ENCODE data around the gene HMGN1.
"Not testable (repeated sequence)": the region's sequence is repeated elsewhere in the genome, so short reads cannot be mapped to it uniquely, and the experiment has no call there.

The HMGN1 gene

GRCh38 chr21:39384674-39385298 is 35.9 kb upstream of the HMGN1 start:
- ChIA-PET CTCF (interaction anchor here (0.6 kb wide), 1 partner anchor 70 kb away, joined by 4 read pairs; no protein-coding TSS in a partner anchor), POLR2A (ENCODE audit: low non-redundant PET) (interaction anchor here (0.6 kb wide), 1 partner anchor 72 kb away, joined by 4 read pairs; no protein-coding TSS in a partner anchor)
- H3K27ac ChIP-seq: no peak overlapping the region
- TF ChIP-seq, protein P1, sequence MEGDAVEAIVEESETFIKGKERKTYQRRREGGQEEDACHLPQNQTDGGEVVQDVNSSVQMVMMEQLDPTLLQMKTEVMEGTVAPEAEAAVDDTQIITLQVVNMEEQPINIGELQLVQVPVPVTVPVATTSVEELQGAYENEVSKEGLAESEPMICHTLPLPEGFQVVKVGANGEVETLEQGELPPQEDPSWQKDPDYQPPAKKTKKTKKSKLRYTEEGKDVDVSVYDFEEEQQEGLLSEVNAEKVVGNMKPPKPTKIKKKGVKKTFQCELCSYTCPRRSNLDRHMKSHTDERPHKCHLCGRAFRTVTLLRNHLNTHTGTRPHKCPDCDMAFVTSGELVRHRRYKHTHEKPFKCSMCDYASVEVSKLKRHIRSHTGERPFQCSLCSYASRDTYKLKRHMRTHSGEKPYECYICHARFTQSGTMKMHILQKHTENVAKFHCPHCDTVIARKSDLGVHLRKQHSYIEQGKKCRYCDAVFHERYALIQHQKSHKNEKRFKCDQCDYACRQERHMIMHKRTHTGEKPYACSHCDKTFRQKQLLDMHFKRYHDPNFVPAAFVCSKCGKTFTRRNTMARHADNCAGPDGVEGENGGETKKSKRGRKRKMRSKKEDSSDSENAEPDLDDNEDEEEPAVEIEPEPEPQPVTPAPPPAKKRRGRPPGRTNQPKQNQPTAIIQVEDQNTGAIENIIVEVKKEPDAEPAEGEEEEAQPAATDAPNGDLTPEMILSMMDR (conservative IDR thresholded peaks at IDR 0.05; ENCODE audit: low read depth): no peak
- no peak for DNase-seq (ENCODE audit: low spot score)

DNA sequence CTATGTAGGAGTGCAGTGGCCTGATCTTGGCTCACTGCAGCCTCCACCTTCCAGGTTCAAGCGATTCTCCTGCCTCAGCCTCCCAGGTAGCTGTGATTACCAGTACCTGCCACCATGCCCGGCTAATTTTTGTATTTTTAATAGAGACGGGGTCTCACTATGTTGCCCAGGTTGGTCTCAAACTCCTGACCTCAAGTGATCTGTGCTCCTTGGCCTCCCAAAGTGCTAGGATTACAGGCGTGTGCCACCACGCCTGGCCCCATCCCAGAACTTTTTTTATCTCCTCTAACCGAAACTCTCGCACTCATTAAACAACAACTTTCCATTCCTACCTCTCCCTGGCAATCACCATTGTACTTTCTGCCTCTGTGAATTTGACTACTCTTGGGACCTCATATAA is 33.2 kb upstream of the HMGN1 start:
- CTCF ChIA-PET; POLR2A ChIA-PET (ENCODE audit: low non-redundant PET); H3K27ac ChIP-seq; DNase-seq (ENCODE audit: low spot score): not testable (repeated sequence)

- CTCF ChIA-PET: interaction anchor here (1.0 kb wide), 1 partner anchor 10 kb away, joined by 4 read pairs; no protein-coding TSS in a partner anchor
- TF ChIP-seq, protein P1 (conservative IDR thresholded peaks at IDR 0.05; ENCODE audit: low read depth): no peak
- H3K27ac ChIP-seq: peak overlapping the region; percentile 91
- POLR2A ChIA-PET (ENCODE audit: low non-redundant PET): interaction anchor here (1.5 kb wide), 1 partner anchor 31 kb away, joined by 5 read pairs; no protein-coding TSS in a partner anchor
- no peak for DNase-seq (ENCODE audit: low spot score)
Observed at GRCh38 chr21:39381009-39381408, 32.1 kb upstream of the HMGN1 start.

DNA sequence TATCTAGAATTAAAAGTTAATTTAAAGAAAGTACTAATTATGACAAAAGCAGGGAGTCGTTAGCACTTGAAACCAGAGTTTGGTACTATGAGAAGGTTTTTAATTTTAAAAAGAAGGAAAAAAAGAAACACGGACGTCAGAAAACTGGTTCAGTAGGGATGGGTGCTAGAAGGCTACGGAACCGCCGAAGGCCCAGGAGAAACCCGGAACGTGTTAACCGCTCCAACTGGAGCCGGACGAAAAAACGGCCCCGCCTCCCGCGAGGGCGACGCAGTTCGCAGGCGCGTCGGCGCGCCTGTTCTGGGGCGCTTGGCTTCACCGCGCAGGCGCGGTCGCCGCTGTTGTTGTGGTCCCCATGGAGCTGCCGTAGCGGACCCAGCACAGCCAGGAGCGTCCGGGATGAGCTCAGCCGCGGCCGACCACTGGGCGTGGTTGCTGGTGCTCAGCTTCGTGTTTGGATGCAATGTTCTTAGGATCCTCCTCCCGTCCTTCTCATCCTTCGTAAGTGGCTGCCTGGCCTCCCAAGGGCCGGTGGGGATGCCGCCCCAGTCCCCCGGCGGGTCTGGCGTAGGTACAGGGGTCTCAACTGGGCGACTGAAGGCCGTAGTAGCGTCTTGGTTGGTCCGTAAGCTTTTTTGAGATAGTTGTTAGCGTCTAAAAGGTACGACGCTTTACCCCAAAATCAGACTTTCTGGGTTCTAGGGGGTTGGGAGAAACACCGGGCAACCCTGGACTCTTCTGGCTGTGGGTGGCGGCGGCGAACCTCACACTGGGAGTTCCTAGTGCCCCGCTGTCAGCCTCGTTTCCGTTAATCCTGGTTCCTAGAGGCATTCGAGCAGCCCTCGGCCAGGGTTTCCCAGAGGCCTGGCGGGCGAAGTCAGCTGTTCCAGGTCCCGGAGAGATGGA is 31.4 kb upstream of the HMGN1 start:
- TF ChIP-seq, protein P1 (conservative IDR thresholded peaks at IDR 0.05; ENCODE audit: low read depth): no peak
- peak overlapping the region; percentile 91 for H3K27ac ChIP-seq
- POLR2A ChIA-PET (ENCODE audit: low non-redundant PET): interaction anchor here (1.0 to 1.5 kb wide), 2 partner anchors 31 to 32 kb away, joined by 3 to 5 read pairs; partner anchors contain the start of gene HMGN1
- CTCF ChIA-PET: interaction anchor here (1.0 kb wide), 1 partner anchor 11 kb away, joined by 4 read pairs; no protein-coding TSS in a partner anchor
- DNase-seq (ENCODE audit: low spot score): peak; percentile 88

DNA sequence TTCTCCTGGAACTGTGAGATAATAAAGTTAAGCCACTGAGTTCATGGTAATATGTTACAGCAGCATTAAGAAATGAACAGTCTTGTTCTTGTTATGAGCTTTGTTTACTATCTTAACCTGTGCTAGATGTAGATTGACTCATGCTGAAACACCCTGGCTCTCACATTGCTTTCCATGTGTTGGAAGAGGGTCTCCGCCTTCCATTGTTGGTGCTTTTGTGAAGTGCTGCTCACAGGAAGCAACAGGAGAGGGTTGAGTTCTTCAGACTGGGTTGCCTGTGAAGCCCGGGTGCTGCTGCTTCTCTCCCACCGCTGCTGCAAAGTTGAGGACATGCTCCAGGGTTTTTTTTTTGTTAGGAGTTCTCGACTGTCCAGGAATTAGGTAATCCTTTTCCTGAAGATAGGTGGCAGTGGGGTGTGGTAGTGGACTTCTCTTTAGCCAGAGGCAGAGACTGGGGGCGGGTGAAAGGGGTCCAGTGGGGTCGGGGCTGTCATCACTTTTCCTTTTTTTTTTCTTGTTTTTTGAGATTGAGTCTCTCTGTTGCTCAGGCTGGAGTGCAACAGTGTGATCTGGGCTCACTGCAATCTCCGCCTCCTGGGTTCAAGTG is 28.7 kb upstream of the HMGN1 start:
- ChIA-PET CTCF (no interaction called here), POLR2A (ENCODE audit: low non-redundant PET) (no interaction called here)
- TF ChIP-seq, protein P1 (conservative IDR thresholded peaks at IDR 0.05; ENCODE audit: low read depth): no peak
- no peak for DNase-seq (ENCODE audit: low spot score)
- no peak overlapping the region for H3K27ac ChIP-seq

DNA sequence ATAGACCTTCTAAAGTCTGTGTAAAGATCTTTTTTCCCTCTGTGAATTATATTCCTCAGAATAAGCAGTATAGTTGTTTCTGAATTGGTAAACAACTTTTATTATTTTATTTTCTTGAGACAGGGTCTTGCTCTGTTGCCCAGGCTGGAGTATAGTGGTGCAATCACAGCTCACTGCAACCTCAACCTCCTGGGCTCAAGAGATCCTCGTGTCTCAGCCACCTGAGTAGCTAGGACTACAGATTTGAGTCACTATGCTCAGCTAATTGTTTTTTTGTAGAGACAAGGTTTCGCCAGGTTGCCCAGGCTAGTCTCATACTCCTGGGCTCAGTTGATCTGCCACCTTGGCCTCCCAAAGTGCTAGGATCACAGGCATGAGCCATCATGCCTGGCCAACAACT is 26.6 kb upstream of the HMGN1 start:
- ChIA-PET CTCF (interaction anchor here (0.7 kb wide), 1 partner anchor 22 kb away, joined by 4 read pairs; no protein-coding TSS in a partner anchor), POLR2A (ENCODE audit: low non-redundant PET) (no interaction called here)
- no peak for DNase-seq (ENCODE audit: low spot score)
- TF ChIP-seq, protein P1 (conservative IDR thresholded peaks at IDR 0.05; ENCODE audit: low read depth): no peak
- no peak overlapping the region for H3K27ac ChIP-seq
